ENCODE data around the gene ZNF628.
"Not testable (repeated sequence)": the region's sequence is repeated elsewhere in the genome, so short reads cannot be mapped to it uniquely, and the experiment has no call there.

Gene ZNF628

DNA sequence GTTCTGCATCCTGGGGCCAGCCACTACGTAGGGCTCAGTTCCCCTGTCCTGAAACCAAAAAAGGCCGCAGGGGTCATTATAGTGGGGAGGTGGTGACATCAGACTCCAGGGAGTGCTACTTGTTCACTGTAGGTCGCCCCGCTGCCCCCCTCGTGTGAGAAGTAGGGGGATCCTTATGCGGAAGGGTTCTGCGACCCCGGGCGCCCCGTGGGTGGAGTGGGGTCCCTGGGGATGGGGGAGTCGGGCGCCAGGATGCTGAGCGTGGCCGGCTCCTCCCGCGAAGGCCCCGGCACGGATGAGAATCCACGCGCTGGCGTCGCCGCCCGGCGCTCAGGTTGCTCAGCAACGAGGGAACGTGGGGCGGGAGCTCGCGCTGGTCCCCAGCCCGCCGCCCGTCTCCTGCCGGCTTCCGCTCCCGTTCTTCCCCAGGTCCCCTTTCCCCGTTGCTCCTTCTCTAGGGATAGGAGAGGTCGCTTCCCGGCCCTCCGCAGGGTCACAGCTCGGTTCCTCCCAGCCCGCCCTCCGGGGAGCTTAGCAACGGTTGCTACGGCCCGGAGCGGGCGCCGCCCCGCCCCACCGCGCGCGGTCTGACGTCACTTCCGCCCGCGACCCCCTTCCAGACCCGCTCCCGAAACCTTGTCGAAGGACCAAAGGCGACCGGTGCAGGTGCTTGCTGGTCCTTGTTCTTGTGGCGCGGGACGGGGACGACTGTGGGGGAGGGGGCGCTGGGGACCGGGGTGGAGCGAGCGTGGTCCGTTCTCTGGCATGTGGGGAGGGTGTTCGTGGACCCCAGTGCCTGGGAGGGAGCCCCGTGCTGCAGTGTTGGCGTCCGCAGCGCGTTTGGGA, 8.4 kb downstream of the ZNF628 start, which contains the start of gene NAT14:
Gene NAT14, plus strand, starts transcription at position 596 of the 846 bp plus-strand sequence. CDS start 521 bp downstream, outside the sequence.
- peak; percentile 90 for DNase-seq

DNA sequence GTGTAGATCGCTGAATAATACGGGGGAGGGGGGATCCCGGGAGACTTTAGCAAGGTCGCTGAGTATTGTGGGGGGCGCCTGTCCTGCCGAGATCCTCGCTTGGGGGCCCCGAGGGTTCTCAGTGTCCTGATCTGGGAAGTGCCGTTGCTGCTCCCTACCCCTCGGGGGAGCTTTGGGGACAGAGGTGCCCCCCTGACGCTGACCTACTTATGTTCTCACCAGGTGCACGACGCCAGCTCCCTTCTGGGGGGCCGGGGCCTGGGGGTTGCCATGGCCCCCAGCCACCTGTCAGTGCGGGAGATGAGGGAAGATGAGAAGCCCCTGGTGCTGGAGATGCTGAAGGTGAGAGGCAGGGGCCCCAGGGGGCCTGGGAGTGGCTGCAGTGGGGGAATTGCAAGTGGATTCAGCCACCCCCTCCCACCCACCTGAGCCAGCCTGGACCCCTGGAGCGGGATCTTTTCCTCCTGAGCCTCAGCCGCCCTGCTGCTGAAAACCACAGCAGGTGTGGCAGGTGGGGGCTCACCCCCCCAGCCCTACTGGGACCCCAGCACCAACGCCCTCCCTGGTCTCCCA, 9.1 kb downstream of the ZNF628 start:
- peak; percentile 80 for DNase-seq

DNA sequence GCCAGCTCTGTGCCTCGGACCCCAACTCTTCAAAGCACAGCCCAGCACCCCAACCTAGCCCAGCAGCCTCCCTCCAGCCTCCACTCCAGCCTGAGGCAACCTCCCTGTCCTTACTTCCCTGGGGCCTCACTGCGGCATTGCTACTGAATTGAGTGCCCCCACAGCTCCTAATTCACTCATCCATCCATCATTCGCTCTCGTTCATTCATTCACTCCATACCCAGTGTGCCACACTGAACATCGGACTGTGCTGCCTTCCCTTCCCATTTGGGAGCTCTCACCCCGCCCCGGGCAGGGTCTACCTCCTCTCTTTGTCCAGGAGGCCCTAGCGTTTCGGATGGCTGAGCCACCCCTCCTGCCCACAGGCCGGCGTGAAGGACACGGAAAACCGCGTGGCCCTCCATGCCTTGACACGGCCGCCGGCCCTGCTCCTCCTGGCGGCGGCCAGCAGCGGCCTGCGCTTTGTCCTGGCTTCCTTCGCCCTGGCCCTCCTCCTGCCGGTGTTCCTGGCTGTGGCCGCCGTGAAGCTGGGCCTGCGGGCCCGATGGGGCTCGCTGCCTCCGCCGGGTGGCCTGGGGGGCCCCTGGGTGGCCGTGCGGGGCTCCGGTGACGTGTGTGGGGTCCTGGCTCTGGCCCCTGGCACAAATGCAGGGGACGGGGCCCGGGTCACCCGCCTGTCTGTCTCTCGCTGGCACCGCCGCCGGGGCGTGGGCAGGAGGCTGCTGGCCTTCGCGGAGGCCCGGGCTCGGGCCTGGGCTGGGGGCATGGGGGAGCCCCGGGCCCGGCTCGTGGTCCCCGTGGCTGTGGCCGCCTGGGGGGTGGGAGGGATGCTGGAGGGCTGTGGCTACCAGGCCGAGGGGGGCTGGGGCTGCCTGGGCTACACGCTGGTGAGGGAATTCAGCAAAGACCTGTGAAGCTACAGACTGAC, 9.9 kb downstream of the ZNF628 start:
- no peak for DNase-seq

GRCh38 chr19:55486971-55487923, 10.8 kb downstream of the ZNF628 start:
- peak; percentile 65 for DNase-seq

GRCh38 chr19:55487924-55488687, 11.7 kb downstream of the ZNF628 start, which contains the start of gene SSC5D:
Gene SSC5D (plus strand): TSS chr19:55488436. CDS start chr19:55488590, 154 bp downstream.
- peak; percentile 77 for DNase-seq

DNA sequence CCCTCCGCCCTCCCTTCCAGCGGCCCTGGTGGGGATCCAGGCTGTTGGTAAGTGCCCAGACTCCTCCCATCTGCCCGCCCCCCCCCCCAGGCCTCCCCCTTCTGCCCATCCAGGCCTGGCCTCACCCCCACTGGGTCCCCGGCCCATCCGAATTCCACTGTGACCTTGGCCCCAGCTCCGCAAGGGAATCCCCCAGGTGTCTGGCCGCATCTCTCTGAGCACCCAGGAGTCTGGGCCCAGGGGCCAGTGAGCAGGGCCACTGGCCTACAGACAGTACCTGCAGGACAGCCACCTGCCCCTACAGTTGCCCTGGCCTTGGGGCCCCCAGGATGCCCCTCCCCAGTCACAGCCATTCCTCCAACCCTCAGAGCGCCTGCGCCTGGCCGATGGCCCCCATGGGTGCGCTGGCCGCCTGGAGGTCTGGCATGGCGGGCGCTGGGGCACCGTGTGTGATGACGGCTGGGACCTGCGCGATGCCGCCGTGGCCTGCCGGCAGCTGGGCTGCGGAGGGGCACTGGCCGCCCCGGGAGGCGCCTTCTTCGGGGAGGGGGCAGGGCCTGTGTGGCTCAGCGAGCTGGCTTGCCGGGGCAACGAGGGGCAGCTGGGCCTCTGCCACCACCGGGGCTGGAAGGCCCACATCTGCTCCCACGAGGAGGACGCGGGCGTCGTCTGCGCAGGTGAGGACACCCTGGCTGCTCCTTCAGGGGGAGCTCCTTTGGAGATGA, 12.7 kb downstream of the ZNF628 start:
- no peak for DNase-seq

DNA sequence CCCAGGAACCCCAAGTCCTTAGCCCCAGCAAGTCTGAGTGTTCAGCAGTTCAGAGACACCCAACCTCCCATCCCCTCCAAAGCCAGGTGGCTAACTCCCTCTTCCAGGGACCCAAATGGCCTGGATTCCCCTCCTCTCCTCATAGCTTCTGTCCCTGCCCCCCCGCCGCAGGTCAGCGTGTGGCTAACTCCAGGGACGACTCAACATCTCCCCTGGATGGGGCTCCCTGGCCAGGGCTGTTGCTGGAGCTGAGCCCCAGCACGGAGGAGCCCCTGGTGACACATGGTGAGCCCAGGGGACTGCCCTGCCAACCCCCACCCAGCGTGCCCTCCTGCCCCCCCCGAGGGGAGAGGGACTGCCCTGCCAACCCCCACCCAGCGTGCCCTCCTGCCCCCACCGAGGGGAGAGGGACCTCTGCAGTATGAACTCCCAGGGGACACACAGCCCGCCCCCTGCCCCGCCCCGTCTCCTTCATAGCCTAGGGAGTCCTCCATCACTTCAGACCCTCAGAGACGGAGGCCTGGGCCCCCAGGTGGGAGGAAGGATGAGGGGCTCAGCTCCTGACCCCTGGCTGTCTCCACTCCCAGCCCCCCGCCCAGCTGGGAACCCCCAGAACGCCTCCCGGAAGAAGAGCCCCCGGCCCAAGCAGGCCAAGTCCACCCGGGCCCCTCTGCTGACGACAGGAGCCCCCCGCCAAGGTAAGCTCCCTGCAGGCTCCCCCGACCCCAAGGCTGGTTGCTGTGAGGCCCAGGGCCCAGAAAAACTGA, 13.5 kb downstream of the ZNF628 start:
- DNase-seq: no peak

DNA sequence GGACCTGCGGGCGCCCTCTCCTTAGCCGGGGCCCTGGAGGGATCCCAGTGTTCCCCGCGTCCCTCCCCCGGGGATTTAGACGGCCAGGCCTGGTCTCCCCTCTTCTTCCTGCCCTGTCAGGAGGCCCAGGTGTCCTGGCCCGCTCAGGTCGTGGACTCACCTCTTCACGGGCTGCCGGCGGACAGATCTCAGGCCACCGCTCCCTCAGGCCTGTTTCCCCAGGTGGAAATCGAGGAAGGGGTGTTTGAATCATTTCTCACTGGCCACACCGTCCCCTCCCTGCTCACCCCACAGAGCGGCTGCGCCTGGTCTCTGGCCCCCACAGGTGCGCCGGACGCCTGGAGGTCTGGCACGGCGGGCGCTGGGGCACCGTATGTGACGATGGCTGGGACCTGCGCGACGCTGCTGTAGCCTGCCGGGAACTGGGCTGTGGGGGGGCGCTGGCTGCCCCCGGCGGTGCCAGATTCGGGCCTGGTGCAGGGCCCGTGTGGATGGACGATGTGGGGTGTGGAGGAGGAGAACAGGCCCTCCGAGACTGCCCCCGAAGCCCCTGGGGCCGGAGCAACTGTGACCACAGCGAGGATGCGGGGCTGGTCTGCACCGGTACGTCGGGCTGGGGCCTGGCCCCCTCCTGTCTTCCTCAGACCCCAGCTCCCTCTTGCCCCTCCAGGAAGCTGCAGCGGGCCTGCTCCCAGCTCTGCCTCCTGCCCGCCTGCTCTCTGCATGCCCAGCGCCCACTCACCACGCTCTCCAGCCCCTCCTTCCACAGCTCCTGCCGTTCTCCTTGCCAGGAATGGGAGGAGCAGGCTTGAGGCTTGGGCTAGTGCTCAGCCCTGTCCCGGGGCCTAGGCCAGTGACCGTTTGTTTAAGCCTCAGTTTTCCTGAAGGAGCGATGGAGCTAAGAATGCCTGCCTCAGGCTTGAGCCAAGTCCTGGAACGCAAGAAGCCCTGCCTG, 14.3 kb downstream of the ZNF628 start:
- DNase-seq: no peak

DNA sequence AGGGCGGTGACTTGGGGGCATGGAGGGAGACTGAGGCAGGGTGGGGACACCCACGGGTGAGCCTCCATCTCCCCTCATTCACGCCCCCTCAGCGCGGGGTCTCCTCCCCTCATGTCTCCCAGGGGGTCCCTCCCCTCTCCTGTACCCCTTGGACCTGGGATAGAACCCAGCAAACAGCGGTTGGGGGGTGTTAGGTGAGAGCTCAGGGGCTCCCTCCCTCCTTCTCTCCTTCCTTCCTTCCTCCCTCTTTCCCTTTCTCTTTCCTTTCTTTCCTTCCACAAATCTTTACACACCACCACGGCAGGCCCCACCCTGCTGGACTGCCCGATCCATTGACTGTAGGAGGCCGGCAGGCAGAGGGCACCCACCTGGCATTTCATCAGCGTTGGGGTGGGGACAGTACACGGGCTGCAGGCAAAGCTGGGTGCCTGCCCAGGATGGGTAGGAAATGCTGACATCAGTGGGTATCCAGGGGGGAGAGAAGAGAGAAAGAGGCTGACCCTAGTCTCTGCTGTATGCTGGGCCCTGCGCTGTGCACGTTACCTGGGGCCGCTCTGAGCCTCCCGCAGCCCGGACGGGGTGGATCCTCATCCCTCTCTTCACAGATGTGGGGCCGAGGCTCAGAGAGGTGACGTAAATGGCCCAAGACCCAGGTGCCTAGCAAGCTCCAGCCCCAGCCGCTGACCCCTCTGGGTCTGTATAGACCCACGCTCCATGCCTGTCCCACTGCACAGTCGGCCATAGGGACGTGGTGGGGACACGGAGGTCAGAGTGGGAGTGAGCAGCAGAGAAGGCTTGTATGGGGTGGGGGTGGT, 15.3 kb downstream of the ZNF628 start:
- no peak for DNase-seq

- DNase-seq: peak; percentile 84
These were observed 16.0 kb downstream of the ZNF628 start for GRCh38 chr19:55492362-55492944.

DNA sequence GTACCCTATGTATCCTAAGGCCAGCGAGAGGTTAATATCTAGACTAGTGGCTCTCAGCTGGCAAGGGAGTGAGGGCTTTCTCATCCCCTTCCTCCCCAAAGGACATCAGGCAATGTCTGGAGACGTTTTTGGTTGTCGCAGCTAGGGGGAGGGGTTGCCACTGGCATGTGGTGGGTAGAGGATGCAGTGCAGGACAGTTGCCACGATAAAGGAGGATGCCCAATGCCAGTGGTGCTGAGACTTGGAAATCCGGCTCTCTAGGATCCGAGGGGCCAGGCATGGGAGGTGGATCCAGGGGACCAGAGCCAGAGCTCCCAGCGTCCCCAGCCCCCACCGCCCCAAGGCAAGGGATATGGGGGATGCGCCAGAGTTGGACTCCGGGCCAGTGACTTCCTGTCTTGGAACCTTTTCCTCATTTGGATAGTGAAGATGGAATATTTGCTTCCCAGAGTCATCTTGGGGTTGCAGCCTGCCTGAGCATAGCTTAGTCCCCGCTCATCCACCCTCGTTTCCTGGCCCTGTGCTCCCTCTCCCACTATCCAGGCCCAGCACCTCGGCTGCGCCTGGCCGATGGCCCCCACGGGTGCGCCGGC, 16.7 kb downstream of the ZNF628 start:
- no peak for DNase-seq

- DNase-seq: no peak
These were observed 17.3 kb downstream of the ZNF628 start for GRCh38 chr19:55493645-55494171.

- DNase-seq: no peak
These were observed 17.9 kb downstream of the ZNF628 start for GRCh38 chr19:55494172-55494761.

GRCh38 chr19:55495646-55496349, 19.4 kb downstream of the ZNF628 start:
- DNase-seq: peak; percentile 49

- DNase-seq: not testable (repeated sequence)
These were observed 20.4 kb downstream of the ZNF628 start for GRCh38 chr19:55496820-55497219.
